Pulmonary artery endothelial cell (primary cell): ENCODE measurements around the gene FAM72B. TPM values are rescaled to one million over a fixed set of nuclear protein-coding genes. Genes with fewer than 3 reads are reported as not detected.
"Not testable (repeated sequence)": the region's sequence is repeated elsewhere in the genome, so short reads cannot be mapped to it uniquely, and the experiment has no call there.

Source experiments
- DNase-seq: peaks from one replicate; pipeline ENCODE4 v3.0.0-alpha.2; 2011; ENCODE audit warnings: low read depth, low spot score
- total RNA-seq: library from RNA; depleted of rRNA; stranded (reverse); fragments of >200 nt; gene quantifications from 2 replicates; pipeline ENCODE4 v1.2.3, GENCODE V29; 2014

Gene FAM72B
- total RNA-seq = 2.2 and 6.9 TPM in 2 replicates

DNA sequence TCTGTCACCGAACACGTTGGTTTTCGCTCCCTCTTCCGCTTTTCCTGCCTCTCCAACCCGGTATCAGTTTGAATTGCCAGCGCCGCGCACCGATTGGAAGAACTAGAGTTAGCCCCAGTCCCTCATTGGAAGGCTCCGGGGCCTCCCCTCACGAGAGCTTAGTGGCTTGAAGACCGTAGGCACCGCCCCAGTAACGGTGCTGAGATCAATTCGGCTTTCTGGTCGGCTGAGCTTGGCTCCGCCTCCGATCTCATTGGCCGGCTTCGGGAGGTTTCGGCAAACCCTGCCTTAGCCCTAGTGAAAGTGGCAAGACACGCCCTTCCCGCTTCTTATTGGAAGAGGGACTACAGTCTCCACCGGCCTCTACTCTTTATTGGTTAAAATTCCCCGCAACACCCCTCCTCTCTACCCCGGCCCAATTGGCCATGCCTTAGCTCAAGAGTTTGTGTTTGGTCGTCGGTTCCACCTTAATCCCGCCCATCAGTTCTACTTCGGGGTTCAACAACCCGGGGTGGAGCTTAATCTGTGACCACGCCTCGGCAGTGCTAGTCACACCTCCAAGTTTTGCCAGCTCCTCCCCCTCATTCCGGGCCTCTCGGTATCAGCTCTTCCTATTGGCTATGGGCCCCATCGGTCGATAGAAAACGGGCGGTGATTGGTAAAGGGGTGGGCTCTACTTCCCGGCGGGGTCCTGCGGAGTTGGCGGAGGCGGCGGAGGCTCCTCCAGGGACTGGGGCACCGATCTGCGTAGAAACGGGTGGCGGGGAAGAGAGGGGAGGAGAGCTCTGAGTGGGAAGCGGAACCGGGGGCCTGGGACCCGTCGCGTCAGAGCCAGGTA lies at the start of gene FAM72B, which contains the start of gene SRGAP2C:
Gene FAM72B (minus strand): TSS at position 51 of the 838 bp plus-strand sequence. CDS start 851 bp downstream, outside the sequence.
Gene SRGAP2C (plus strand): TSS at position 686 of the 838 bp plus-strand sequence. CDS start 2,472 bp downstream, outside the sequence.
- peak; percentile 97 for DNase-seq

DNA sequence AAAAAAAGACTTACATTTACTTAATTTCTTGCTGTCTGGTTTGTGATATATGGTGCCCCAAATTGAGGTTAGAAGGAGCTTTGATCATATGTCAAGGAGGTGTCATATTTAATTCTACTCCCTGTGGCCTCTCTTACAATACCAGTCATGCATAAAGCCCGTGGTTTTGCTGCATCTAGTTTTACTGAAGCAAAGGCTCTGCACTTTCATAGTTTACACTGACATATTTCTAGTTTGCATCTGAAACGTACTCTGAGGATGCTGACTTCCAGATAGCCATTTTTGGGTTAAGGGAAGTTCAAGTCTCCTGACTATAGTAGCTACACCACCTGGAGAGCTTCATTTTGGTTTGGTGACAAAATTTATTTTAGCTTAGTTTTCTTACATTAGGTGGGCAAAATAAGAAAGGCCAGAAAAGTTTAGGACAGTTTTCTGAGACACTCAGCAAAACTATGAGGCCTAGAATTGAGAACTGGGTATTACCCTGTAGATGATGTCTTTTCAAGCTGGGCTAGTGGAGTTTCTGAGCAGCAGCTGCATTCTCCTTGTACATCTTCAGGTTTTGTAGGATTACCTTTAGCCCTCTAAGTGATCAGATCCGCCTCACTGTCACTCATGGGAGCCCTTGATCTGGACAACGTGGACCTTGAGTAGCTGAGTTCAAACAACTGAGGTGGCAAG lies 48.4 kb upstream of the FAM72B start:
- not testable (repeated sequence) for DNase-seq

DNA sequence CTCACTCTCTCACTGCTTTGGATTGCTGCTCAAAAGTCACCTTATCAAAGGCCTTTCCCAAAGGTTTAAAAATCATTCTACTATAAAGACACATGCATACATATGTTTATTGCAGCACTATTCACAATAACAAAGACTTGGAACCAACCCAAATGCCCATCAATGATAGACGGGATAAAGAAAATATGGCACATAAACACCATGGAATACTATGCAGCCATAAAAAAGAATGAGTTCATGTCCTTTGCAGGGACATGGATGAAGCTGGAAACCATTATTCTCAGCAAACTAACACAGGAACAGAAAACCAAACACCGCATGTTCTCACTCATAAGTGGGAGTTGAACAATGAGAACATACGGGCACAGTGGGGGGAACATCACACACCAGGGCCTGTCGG lies 46.5 kb upstream of the FAM72B start:
- not testable (repeated sequence) for DNase-seq

DNA sequence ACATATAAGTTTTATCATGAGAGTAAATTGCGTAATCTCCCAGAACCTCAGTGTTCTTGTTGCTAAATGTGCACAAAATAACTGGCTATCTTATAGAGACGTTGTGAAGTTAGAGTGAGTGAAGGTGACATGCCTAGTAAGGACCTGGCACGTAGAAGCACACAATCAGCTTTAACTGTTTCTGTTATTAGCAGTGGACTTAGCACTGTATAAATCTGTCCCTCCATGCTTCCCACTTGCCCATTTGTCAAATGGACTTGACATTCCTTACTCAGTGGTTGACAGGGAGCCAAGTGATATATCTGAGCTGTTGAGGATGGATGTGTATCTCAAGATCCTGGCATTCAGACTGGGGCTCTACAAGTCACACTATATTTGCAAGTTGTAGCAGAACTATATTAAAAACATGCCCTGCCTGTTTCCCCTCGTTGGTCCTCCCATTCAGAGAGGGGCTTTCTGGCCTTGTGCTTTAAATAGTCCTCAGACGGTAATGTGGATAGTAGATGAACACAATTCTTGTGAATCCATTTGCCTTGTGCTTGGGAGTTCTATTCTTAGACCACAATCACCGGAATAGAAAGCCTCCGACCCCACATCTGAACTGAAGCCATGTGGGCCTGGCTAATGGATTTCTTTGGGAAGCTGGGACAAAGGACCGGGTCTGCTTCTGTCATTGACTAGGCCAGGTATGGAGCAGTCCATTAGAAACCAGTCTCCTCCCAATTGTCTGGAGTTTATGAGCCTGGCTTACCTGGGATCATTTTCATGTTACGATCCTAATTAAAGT lies 43.6 kb upstream of the FAM72B start:
- DNase-seq = not testable (repeated sequence)

DNA sequence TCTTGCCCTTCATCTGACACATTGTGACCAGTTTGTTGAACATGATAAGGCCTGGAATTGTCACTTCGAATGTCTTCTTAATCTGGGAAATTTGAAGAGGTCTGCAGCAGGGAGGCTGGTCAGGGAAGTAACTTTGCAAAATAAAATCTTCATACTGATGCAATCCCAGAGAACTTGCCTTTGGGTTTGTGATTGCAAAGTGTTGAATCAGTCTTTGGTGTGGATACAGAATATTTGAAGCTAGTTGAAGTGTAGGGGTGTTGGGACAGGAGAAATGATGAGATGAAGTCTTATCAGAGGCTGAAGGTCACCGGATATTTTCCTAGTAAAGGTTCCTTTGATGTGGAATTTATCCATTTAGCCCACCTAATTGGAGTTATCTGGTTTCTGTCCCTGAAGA lies 42.8 kb upstream of the FAM72B start:
- not testable (repeated sequence) for DNase-seq

DNA sequence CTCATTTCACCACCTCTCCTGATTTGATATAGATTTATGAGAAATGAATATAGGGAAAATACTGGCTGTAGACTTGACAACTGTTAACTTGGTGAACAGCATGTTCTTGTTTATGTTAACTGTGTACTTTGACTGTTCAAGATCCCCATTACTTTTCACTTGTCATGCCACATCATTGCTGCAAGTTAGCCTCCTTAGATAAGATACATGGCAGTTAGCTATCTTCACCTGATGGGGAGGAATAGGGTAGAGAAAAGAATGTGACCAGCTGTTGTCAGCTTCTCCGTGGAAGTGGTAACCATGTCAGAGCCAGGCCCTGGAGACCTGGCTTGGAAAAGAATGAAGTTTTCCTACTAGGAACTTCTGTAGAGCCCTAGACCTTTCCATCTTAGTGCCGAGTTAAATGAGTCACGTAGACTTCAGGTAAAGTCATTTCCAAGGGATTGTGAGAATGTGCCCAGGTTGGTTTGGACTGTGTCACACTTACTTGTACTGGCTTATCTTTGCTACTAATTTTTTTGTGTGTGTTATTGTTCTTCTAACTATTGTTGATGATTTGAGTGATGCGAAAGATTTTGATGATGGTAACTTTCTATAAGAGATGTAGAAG lies 42.3 kb upstream of the FAM72B start:
- DNase-seq = not testable (repeated sequence)

DNA sequence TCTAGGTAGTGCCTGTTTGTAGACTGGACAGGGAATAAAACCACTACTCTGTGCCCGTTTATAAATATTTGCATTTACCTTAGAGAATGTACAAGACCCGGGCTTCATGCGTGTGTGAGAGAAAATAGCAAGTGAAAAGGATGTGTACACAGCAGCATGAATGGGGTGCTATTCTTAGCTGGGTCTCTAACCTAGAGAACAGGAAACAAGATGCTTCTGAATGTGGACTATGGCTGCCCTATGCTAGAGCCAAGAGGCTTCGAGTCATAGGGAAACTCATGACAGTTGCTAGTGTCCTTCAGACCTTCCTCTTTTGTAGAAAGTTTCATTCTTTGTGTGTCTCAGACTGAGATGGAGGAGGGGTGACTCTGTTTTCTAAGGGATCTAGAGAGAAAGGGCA lies 40.6 kb upstream of the FAM72B start:
- DNase-seq = not testable (repeated sequence)

DNA sequence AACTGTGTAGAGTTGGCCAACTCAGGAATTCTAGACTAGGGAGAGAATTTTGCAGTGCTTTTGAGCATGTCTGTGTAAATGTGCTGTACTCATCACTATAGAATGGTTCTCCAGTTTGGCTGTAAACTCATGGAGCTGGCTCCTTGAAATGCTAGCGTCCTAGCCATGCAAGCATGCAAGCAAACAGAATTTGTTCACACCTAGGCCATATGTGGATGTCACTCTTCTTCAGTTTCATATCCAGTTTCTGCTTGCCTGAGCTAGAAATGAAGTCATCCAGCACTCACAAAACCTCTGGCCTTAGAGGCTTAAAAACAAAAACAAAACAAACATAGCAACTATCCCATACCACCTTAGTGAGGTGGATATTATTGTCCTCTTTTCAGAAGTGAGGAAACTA lies 37.6 kb upstream of the FAM72B start:
- DNase-seq = not testable (repeated sequence)

DNA sequence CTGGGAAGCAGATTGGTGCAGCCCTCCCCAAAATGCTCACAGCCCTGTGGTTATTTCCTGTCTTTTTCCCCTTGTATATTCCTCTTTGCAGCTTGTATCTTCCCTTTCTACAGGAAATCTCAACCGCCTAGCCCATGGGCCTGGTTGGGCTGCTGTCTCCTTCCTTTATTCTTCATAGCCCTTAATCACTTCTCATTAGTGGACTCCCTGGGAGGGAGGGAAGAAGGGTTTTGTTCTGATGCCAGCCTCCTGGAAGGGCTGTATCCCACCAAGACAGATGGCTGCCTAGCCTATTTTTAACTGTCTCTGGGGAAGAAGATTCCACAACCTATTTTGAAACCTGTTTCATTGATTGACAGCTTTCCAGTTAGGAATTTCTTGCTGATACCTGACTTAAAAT lies 32.5 kb upstream of the FAM72B start:
- not testable (repeated sequence) for DNase-seq

DNA sequence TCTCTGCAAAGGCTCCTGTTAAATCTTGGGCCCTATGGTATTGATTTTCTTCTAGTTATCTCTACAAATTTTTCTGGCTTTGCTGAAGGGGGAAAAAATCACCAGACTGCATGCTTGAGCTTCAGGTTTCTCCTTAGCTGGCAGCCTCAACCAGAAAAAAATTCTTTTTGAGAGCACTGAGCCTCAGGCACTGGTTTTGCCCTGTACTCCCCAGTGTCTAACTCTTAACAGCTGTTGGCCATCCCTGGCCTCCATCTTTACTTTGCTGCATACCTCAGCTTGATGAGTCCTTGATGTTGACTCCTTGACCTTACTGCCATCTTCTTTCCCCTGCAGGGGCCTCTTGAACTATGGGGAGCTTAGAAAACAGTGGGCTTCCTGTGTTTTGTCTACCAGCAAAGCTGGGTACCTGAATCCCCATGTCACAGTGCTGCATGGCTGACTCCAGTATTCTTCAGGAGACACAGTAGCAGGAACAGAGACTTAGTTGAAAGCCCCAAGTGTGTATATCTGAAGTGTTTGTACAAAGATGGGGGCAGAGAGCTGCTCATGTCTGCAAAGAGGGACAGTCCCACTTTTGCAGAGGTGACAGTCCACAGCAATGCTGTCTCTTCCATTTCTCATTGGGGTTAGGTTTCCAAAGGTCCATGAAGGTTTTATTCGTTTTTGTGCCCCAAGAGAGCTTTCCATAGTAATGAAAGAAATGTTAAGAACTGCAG lies 31.7 kb upstream of the FAM72B start:
- DNase-seq = not testable (repeated sequence)

DNA sequence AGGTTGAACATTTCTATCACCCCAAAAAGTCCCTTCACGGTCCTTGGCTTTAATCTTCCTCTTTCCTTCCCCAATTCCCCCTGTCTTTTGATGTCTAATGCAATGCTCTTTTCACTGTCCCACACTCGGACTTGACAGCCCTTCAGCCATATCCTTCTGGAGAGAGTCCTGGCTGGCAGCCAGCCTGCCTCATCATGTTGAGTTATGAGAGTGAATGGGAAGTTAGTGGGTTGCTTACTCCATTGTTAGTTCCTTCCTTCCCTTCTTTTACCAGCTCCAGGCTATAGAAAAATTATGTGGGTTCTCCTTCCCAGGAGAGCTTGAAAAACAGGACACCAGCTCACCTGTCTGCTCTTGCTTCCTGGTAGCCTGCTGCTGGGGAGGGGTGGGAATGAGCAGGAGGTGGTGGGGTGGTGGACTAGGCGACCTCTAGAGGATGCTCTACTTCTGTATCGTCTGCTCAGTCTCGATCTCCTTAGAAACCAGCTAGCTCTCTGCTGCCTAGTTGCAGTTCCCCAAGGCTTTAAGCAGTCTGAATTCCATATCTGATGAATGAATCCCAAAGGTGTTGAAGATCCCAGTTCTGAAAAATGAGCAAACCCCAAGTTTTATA lies 30.5 kb upstream of the FAM72B start:
- not testable (repeated sequence) for DNase-seq

DNA sequence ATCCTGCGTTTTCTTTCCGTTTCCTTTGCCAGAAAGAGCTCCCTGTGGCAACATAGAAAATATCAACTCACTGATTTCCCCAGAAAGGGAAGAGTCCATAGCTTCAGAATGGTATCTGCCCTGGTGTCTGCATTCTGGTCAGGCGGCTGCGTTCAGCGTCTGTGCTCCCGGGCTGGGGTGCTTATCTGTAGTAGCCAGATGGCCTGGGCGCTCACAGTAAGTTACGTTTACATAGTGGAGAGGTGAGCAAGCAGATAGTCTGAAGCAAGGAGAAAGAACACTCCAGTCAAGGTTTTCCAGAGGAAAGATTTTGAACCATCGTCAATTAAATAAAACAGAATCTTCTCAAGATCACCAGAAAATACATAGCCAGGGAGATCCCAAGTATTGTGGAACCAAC lies 29.4 kb upstream of the FAM72B start:
- not testable (repeated sequence) for DNase-seq

DNA sequence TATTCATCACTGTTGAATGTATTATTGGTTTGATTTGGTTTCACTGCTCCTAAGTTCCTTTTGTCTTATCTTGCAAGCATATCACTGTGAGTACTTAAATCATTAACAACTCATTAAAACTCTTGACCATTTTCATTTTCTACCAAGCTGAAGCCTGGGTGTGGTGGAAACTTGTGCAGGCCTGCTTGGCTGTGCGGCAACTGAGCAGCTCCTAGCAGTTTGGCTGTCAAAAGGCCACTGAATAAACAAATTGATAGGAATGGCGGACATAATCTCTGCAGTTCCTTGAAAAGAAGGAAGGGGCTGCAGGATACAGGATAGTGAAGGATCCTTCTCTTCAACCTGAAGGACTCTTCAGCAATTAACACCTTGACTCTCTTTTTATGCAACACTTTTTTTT lies 26.6 kb upstream of the FAM72B start:
- not testable (repeated sequence) for DNase-seq

DNA sequence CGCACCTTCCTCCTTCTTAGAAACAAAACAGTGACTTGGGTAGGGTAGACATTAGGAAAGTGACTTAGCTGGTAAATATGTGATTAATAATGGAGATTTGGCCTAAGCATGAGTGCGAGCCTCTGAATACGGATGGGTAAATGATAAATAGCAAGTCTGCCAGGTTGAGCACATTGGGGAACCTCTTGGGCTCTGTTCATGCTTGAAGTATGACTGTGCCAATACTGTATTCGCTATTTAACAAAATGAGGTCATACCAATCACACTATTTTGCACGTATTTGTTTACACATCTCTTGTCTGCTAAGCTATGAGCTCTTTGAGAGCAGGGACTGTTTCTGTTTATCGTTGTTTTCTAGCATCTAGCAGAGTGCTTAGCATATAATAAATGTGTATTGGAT lies 24.2 kb upstream of the FAM72B start:
- not testable (repeated sequence) for DNase-seq

DNA sequence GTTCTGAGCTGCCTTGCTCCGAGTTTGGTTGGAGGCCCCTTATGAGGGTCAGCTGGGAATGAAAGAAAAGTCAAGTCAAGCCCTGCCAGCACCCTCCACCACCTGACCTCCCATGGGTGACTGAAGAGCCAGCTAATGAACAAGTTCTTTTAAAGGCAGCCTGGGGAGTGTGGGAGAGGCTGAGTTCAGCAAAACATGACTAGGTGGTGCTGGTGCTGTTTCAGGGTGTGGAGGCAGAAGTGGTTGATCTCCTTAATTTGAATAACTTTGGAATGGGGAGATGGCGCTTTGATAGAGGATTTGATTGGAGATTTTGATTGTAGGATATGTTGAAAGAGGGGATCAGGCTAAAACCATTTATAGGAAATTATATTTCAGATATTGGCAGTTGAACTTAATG lies 23.2 kb upstream of the FAM72B start:
- DNase-seq = not testable (repeated sequence)

DNA sequence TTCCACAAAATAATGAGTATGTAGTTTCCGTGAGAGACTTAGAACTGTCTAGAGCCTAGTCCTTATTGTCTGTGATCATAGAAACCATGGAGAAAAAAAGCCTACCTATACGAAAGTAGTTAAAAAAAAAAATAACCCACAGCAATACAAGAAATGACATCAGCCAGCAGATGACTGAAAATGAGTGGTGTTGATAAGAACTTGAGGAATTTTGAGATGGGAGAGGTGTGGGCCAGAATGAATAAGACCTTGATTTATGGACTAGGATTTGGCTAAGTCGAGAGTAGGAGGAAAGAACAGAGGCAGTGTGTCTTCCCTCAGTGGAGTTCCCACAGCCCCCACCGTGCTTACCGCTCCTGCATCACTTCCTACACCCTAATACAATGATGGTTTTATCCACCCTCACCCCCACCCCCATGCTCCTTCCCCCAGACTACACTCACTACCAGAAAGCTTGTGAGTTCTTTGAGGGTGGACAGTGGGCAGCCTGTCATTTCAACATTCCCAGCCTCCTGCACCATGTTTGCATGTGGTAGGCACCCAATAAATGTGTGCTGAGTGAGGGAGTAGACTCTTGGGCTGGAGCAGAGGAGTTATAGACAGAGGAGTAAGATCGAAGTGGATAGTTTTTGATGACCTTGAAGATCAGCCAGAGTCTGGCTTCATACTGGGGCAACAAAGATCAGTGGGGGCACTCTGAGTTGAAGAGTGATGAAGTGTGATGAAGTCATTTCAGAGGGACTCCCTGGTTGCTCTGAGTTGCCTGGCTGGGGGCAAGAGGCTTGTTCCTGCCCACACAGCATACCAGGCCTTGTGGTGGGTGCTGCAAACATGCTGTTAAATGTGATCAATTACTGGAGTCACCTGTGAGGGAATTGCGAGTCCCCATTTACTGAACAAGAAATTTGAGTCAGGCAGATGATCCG lies 21.9 kb upstream of the FAM72B start:
- DNase-seq = not testable (repeated sequence)

DNA sequence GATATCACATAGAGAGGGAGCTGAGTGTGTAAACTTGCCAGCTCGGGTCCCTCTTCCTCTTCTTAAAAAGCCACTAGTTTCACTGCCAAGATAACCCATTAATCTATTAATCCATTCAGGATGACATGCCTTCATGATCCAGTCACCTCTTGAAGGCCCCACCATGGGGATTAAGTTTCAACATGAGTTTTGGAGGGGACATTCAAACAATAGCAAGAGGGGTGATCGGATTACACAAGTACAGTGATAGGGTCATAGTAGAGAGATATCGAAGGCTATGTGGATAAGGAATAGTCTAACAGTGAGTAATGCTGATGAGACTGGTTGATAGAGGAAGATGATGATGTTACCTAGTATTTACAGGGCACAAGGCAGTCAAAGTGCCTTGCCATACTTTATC lies 18.8 kb upstream of the FAM72B start:
- not testable (repeated sequence) for DNase-seq

DNA sequence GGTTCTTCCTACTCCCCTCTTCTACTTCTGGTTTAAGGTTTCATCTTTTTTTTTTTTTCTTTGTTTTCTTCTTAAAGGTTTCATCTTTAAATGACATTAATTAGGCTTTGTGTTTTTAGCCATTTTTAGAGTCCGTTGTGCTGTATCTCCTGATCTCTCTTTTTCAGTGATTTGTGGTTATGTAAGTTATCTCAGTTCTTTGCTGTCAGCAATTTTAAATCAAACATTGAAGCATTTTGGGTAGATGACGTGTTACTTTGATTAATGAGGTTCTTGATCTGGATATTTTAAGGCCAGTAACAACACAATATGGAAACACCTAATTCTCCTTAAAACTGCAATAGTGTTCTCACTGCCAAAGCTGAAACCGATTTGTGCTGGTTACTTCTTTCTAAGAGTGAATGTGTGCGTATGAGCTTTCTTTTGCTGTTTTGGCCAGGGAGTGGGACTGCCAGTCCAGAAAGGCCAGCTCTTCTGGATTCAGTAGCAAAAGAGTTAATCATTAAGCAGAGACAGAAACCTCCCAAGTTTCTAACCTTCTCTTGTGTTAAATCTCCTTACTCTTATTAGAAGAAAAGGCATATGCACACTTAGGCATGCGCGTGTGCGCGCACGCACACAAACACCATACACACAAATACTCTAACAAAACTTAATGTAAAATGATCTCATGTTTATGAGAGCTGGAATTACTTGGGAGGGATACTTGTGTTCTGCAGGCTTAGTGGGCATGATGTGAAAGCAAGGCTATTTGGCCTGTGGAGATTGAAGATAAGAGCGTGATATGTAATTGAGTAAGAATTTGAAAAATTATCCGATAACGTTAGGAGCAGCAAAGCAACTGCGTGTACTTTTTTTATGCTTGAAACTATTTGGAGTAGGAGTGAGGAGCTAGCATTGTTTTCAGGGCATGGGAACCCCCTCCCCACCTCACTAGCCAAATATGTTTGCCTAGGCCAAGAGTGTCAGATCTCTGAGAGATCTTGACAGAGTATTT lies 17.1 kb upstream of the FAM72B start:
- not testable (repeated sequence) for DNase-seq
